K562 (cell line): ENCODE measurements around the gene ZNF428.

Source experiments
- BRD4 ChIP-seq: fragments of 200-600 bp; sonication (generic); IDR thresholded peaks from 2 replicates; pipeline ENCODE4 v1.6.1; 2017; ENCODE audit warnings: inconsistent platforms
- CHD2 ChIP-seq: IDR thresholded peaks from 2 replicates; pipeline ENCODE4 v1.6.1; 2011; ENCODE audit warnings: low read depth, low read length
- PHF21A ChIP-seq: fragments of 450-650 bp; IDR thresholded peaks from 2 replicates; pipeline ENCODE4 v1.6.1; 2017; ENCODE audit warnings: low read depth, borderline replicate concordance
- POLR2A ChIP-seq: fragments of 450-650 bp; conservative IDR thresholded peaks from 2 replicates; pipeline ENCODE4 v1.6.1; 2016
- RCOR1 ChIP-seq, 2 experiments: IDR thresholded peaks; 2 replicates each; pipeline ENCODE4 v1.6.1; 2012; ENCODE audit warnings: low read depth in 2 of 2, low read length in 2 of 2, borderline replicate concordance in 1 of 2, improper control_type of control experiment in 1 of 2
- ZBTB33 ChIP-seq: sonication (generic); formaldehyde crosslinking; IDR thresholded peaks from 2 replicates; pipeline ENCODE4 v1.8.1; 2023; ENCODE audit warnings: mild to moderate bottlenecking, missing genetic modification reagents
- ZNF384 ChIP-seq: IDR thresholded peaks from 2 replicates; pipeline ENCODE4 v1.6.1; 2012; ENCODE audit warnings: low read depth, low read length, improper control_type of control experiment
- ZNF512 ChIP-seq: IDR thresholded peaks from 2 replicates; pipeline ENCODE4 v1.6.1; 2016; ENCODE audit warnings: missing genetic modification characterization, missing compliant biosample characterization
- TF ChIP-seq, protein P1 (sequence below): fragments of 450-650 bp; IDR thresholded peaks from 2 replicates; pipeline ENCODE4 v1.6.1; 2016; ENCODE audit warnings: missing biosample characterization, missing genetic modification characterization
- TF ChIP-seq, protein P2 (sequence below), 3 experiments: IDR thresholded peaks in 2 of 3; conservative IDR thresholded peaks in 1 of 3; 2 replicates each; pipeline ENCODE4 v1.5.1; 2011 to 2012; ENCODE audit warnings: low read length in 3 of 3, mild to moderate bottlenecking in 3 of 3, control low read depth in 2 of 3, improper control_type of control experiment in 1 of 3, inconsistent platforms in 1 of 3, low read depth in 1 of 3, mixed read lengths in 1 of 3, moderate library complexity in 1 of 3; ENCODE audit not compliant: insufficient read depth in 2 of 3

GRCh38 chr19:43640424-43640757 lies 21.0 kb upstream of the ZNF428 start:
- TF ChIP-seq ZBTB33 (no peak), BRD4 (no peak), POLR2A (no peak), ZNF384 (no peak), ZNF512 (tag) (no peak), CHD2 (no peak), RCOR1 (IDR thresholded peaks at IDR 0.05; ENCODE audit: borderline replicate concordance in 1 of 2, low read depth in 2 of 2, low read length in 2 of 2) (no peak), PHF21A (no peak)
- TF ChIP-seq, protein P1, sequence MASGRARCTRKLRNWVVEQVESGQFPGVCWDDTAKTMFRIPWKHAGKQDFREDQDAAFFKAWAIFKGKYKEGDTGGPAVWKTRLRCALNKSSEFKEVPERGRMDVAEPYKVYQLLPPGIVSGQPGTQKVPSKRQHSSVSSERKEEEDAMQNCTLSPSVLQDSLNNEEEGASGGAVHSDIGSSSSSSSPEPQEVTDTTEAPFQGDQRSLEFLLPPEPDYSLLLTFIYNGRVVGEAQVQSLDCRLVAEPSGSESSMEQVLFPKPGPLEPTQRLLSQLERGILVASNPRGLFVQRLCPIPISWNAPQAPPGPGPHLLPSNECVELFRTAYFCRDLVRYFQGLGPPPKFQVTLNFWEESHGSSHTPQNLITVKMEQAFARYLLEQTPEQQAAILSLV: no peak
- TF ChIP-seq, protein P2, sequence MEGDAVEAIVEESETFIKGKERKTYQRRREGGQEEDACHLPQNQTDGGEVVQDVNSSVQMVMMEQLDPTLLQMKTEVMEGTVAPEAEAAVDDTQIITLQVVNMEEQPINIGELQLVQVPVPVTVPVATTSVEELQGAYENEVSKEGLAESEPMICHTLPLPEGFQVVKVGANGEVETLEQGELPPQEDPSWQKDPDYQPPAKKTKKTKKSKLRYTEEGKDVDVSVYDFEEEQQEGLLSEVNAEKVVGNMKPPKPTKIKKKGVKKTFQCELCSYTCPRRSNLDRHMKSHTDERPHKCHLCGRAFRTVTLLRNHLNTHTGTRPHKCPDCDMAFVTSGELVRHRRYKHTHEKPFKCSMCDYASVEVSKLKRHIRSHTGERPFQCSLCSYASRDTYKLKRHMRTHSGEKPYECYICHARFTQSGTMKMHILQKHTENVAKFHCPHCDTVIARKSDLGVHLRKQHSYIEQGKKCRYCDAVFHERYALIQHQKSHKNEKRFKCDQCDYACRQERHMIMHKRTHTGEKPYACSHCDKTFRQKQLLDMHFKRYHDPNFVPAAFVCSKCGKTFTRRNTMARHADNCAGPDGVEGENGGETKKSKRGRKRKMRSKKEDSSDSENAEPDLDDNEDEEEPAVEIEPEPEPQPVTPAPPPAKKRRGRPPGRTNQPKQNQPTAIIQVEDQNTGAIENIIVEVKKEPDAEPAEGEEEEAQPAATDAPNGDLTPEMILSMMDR (IDR thresholded peaks at IDR 0.05 in 2 of 3, conservative IDR thresholded peaks at IDR 0.05 in 1 of 3; ENCODE audit: insufficient read depth in 2 of 3, low read depth in 1 of 3, low read length in 3 of 3): no peak
